Activated CD4-positive, alpha-beta T cell treated with anti-CD3 and anti-CD28 coated beads for 24 hours (primary cell): ENCODE data around the gene KCNH1.

Source experiments
- DNase-seq, 2 donors: peaks; one replicate each; pipeline ENCODE4 v3.0.0-alpha.2; 2020; ENCODE audit warnings: low read depth in 2 of 2

KCNH1 gene

GRCh38 chr1:210722410-210723081, 411.4 kb downstream of the KCNH1 start:
- no peak for DNase-seq

GRCh38 chr1:210715072-210715471, 418.9 kb downstream of the KCNH1 start:
- no peak for DNase-seq

GRCh38 chr1:210711825-210712612, 421.9 kb downstream of the KCNH1 start:
- DNase-seq: no peak

GRCh38 chr1:210709701-210710100, 424.2 kb downstream of the KCNH1 start:
- DNase-seq: no peak

- no peak for DNase-seq
These were observed 426.4 kb downstream of the KCNH1 start for GRCh38 chr1:210707300-210708240.

DNA sequence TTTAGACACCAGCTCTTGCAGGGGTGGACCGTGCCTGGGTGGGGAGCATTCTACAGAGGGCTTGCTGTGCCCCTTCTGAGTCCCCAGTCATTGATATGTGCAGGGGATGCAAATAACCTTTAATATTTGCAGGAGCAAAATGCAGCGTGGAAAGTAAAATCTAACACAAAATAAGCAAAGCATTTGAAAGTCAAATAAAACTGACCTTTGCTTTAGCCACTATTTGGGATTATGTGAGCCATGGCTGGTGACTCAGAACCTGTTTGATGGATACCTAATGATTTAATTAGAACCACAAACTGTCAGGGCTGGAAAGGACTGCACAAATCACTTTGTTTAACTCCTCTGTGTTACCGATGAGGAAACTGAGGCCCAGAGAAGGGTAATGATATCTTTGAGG, 427.7 kb downstream of the KCNH1 start:
- DNase-seq: no peak

- no peak for DNase-seq
These were observed 428.9 kb downstream of the KCNH1 start for GRCh38 chr1:210705086-210705485.

DNA sequence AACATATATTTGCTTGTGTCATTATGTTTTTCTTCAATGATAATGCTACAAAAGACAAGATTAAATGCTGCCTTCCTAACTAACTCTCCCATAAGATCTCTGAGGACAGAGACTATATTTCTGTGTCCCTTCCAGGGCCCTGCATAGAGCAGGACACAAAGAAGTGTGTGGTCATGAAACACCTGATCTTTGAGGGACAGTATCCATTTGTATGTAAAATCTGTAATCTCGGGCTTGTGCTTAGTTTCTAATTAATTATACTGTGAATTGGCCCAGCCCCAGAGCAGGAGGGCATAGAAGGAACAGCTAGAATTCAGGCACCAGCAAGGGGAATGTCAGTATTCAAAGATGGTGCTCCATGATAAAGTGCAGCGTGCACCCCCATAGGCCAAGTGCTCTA, 430.4 kb downstream of the KCNH1 start:
- no peak for DNase-seq

GRCh38 chr1:210702506-210702905, 431.4 kb downstream of the KCNH1 start:
- DNase-seq: no peak

- no peak for DNase-seq
These were observed 433.4 kb downstream of the KCNH1 start for GRCh38 chr1:210700511-210700910.

DNA sequence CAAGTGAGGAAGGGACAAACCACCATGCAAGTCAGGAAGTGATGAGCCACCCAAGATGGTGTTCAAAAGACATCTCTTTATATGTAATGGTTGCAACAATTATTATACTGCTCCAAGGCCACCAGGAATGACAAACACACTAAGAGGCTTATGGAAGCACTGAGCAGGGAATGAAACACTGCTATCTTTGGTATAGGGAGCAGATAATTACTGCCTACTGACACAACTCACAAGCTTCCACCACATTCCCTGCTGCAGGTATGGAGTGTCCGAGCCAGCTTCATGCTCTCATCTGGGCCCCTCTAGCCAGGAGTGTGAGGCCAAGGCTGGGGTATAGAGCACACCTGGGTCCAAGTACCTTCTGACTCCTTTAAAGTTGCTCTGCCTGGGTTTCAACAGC, 433.9 kb downstream of the KCNH1 start:
- DNase-seq: no peak

- no peak for DNase-seq
These were observed 435.3 kb downstream of the KCNH1 start for GRCh38 chr1:210698661-210699060.

DNA sequence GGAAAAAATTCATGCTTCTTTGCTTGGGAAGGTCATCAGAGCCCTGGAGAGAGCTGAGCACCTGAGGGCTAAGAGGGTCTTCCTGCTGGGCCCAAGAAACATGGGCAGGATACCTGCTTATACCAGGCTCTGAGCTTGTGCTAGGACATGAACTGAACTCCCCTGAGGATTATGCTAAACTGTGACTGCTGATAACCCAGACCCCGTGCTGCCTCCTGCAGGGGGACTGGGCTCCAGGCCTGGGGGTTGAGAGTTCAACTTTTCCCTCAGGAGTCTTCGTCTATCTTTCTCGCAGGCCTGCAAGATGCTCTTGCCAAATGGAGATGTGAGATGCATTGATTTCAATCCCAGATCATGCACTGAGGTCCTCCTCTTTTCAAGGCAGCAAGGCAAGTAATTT, 436.8 kb downstream of the KCNH1 start:
- no peak for DNase-seq

DNA sequence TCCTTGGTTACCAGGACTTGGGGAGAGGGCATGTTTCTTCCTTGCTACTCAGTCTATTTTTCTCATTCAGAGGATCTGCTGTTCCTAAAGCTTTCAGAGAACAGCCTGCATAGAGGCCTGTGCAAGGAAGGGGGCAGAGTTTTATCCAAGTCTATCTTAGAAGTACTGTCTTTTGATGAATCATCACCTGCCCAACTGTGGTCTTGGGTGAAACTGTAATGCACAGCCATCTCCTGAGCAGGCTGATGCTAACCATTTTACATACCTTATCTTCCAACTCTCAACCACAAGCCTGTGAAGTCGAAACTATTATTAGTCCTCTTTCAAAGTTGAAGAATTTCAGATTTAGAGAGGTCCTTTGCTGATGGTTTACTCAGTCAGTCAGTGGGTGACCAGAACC, 437.2 kb downstream of the KCNH1 start:
- no peak for DNase-seq

- DNase-seq: no peak
These were observed 438.9 kb downstream of the KCNH1 start for GRCh38 chr1:210695026-210695425.

GRCh38 chr1:210692796-210693195, 441.2 kb downstream of the KCNH1 start:
- no peak for DNase-seq

GRCh38 chr1:210691039-210691610, 442.8 kb downstream of the KCNH1 start:
- DNase-seq: no peak

- no peak for DNase-seq
These were observed 443.7 kb downstream of the KCNH1 start for GRCh38 chr1:210690236-210690635.

DNA sequence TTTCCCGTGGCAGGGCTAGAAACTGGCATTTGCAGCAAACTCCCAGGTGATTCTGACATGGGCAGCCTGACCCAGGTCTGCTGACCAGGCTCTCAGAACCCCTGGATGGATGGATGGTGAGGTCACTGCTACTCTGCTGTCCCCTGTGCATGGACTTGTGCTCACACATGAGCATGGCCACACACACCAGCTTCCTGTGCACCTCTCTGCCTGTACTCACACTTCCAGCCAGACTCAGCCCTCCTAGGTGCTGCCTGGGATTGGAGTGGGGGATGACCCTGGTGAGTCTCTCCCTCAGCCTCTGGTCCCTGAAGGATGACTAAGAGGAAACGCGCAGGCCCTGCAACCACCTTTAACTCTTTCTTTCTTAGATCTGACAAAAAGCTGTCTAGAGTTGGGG, 444.1 kb downstream of the KCNH1 start:
- no peak for DNase-seq

- DNase-seq: no peak
These were observed 445.3 kb downstream of the KCNH1 start for GRCh38 chr1:210688512-210689234.

DNA sequence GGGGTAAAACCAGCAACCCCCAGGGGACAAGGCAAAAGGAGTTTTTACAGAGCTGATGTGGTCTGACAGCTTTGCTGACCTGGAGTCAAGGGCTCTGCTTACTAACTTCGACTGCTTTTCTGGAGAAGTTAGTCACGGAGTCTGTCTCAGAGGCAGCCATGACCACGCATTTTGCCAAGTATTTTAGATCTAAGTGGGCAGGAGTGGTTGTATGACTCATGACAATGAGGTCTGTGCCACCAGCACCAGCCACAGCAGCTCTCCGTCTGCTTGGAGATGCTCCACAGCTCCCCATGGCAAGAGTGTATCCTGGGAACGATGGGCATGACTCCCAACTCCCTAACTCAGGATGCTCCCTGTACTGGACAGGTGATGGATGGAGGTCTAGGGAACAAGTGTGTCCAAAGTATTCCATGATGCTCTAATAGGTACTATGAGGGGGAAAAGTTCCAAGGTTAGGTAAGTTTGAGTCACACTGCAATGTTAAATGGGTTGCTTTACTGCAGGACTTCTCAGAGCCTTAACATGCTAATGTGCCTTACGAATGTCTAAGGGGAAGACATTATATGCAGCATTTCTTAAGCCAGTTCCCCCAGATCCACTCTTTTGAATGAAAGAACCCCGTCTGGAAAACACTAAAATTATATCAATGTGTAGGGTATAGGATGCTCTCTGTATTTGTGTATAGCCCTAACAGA, 446.2 kb downstream of the KCNH1 start:
- no peak for DNase-seq
